ENCODE results near the gene ECI1.

The ECI1 gene

GRCh38 chr16:2277466-2278271 is 26.3 kb upstream of the ECI1 start:
- H4K20me1 ChIP-seq (ENCODE audit: insufficient read depth, low read length), result no peaks in the 10 kb centered on the region
- no peaks in the 10 kb centered on the region for H3K79me2 ChIP-seq (ENCODE audit: insufficient read depth, low read length)
- no peak overlapping the region for H3K9ac ChIP-seq (ENCODE audit: low read length)
- no peak overlapping the region for H3K4me2 ChIP-seq (ENCODE audit: low read length)
- no peaks in the 10 kb centered on the region for H3K9me2 ChIP-seq (ENCODE audit: low read depth, low read length)
- peaks cover 11% of the 10 kb centered on the region for H3K27me3 ChIP-seq (ENCODE audit: insufficient read depth, low read length)
- H3K9me3 ChIP-seq (ENCODE audit: low read length), result no peaks in the 10 kb centered on the region
- no peaks in the 10 kb centered on the region for H3K4me1 ChIP-seq (ENCODE audit: insufficient read depth, low read length, severe bottlenecking)
- TF ChIP-seq CTCF (IDR thresholded peaks at IDR 0.05; ENCODE audit: low read length), result no peak
- TF ChIP-seq EZH2 (IDR thresholded peaks at IDR 0.05; ENCODE audit: borderline replicate concordance, low read length), result no peak
- no peaks in the 10 kb centered on the region; the same call in 1 of the 2 replicates for H3K36me3 ChIP-seq (ENCODE audit: insufficient read depth, low read length)
- no peak overlapping the region for H2AFZ ChIP-seq (ENCODE audit: low read length)
- H3K27ac ChIP-seq (ENCODE audit: low read depth, low read length, poor library complexity, severe bottlenecking), result no peak overlapping the region
- H3F3A ChIP-seq (ENCODE audit: insufficient read depth, low read length), result no peaks in the 10 kb centered on the region
- no peak overlapping the region for H3K4me3 ChIP-seq (ENCODE audit: low read depth, low read length, poor library complexity, severe bottlenecking)

GRCh38 chr16:2276368-2277195 is 25.2 kb upstream of the ECI1 start:
- H3K27ac ChIP-seq (ENCODE audit: low read depth, low read length, poor library complexity, severe bottlenecking), result no peak overlapping the region
- H3K36me3 ChIP-seq (ENCODE audit: insufficient read depth, low read length), result no peaks in the 10 kb centered on the region; the same call in 1 of the 2 replicates
- H3K27me3 ChIP-seq (ENCODE audit: insufficient read depth, low read length), result peaks cover 11% of the 10 kb centered on the region
- H3F3A ChIP-seq (ENCODE audit: insufficient read depth, low read length), result no peaks in the 10 kb centered on the region
- no peaks in the 10 kb centered on the region for H3K9me3 ChIP-seq (ENCODE audit: low read length)
- H3K79me2 ChIP-seq (ENCODE audit: insufficient read depth, low read length), result no peaks in the 10 kb centered on the region
- no peak overlapping the region for H3K4me2 ChIP-seq (ENCODE audit: low read length)
- no peak overlapping the region for H3K4me3 ChIP-seq (ENCODE audit: low read depth, low read length, poor library complexity, severe bottlenecking)
- H3K9ac ChIP-seq (ENCODE audit: low read length), result no peak overlapping the region
- H2AFZ ChIP-seq (ENCODE audit: low read length), result no peak overlapping the region
- H4K20me1 ChIP-seq (ENCODE audit: insufficient read depth, low read length), result no peaks in the 10 kb centered on the region
- H3K4me1 ChIP-seq (ENCODE audit: insufficient read depth, low read length, severe bottlenecking), result no peaks in the 10 kb centered on the region
- TF ChIP-seq CTCF (IDR thresholded peaks at IDR 0.05; ENCODE audit: low read length) (no peak), EZH2 (IDR thresholded peaks at IDR 0.05; ENCODE audit: borderline replicate concordance, low read length) (no peak)
- H3K9me2 ChIP-seq (ENCODE audit: low read depth, low read length), result no peaks in the 10 kb centered on the region

- H3K27ac ChIP-seq (ENCODE audit: low read depth, low read length, poor library complexity, severe bottlenecking), result no peak overlapping the region
- peaks cover 11% of the 10 kb centered on the region for H3K27me3 ChIP-seq (ENCODE audit: insufficient read depth, low read length)
- H3K9me3 ChIP-seq (ENCODE audit: low read length), result no peaks in the 10 kb centered on the region
- no peaks in the 10 kb centered on the region for H4K20me1 ChIP-seq (ENCODE audit: insufficient read depth, low read length)
- no peaks in the 10 kb centered on the region for H3K4me1 ChIP-seq (ENCODE audit: insufficient read depth, low read length, severe bottlenecking)
- H3K4me2 ChIP-seq (ENCODE audit: low read length), result no peak overlapping the region
- TF ChIP-seq EZH2 (IDR thresholded peaks at IDR 0.05; ENCODE audit: borderline replicate concordance, low read length) (no peak), CTCF (IDR thresholded peaks at IDR 0.05; ENCODE audit: low read length) (no peak)
- H2AFZ ChIP-seq (ENCODE audit: low read length), result no peak overlapping the region
- H3K79me2 ChIP-seq (ENCODE audit: insufficient read depth, low read length), result no peaks in the 10 kb centered on the region
- H3K4me3 ChIP-seq (ENCODE audit: low read depth, low read length, poor library complexity, severe bottlenecking), result no peak overlapping the region
- no peaks in the 10 kb centered on the region; the same call in 1 of the 2 replicates for H3K36me3 ChIP-seq (ENCODE audit: insufficient read depth, low read length)
- no peaks in the 10 kb centered on the region for H3F3A ChIP-seq (ENCODE audit: insufficient read depth, low read length)
- H3K9me2 ChIP-seq (ENCODE audit: low read depth, low read length), result no peaks in the 10 kb centered on the region
- no peak overlapping the region for H3K9ac ChIP-seq (ENCODE audit: low read length)
Measured at GRCh38 chr16:2275476-2276367, 24.3 kb upstream of the ECI1 start.
